HG02588 (cell line): ENCODE data around the gene ATP6V1G1.
"Not testable (repeated sequence)": the region's sequence is repeated elsewhere in the genome, so short reads cannot be mapped to it uniquely, and the experiment has no call there.

ENCODE experiments used
- ATAC-seq: cut with Tn5 transposase; IDR thresholded peaks from one replicate; pipeline ENCODE4 v1.9.1; 2021; ENCODE audit warnings: mild to moderate bottlenecking, moderate library complexity; ENCODE audit not compliant: unreplicated experiment

ATP6V1G1 gene, protein sequence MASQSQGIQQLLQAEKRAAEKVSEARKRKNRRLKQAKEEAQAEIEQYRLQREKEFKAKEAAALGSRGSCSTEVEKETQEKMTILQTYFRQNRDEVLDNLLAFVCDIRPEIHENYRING

DNA sequence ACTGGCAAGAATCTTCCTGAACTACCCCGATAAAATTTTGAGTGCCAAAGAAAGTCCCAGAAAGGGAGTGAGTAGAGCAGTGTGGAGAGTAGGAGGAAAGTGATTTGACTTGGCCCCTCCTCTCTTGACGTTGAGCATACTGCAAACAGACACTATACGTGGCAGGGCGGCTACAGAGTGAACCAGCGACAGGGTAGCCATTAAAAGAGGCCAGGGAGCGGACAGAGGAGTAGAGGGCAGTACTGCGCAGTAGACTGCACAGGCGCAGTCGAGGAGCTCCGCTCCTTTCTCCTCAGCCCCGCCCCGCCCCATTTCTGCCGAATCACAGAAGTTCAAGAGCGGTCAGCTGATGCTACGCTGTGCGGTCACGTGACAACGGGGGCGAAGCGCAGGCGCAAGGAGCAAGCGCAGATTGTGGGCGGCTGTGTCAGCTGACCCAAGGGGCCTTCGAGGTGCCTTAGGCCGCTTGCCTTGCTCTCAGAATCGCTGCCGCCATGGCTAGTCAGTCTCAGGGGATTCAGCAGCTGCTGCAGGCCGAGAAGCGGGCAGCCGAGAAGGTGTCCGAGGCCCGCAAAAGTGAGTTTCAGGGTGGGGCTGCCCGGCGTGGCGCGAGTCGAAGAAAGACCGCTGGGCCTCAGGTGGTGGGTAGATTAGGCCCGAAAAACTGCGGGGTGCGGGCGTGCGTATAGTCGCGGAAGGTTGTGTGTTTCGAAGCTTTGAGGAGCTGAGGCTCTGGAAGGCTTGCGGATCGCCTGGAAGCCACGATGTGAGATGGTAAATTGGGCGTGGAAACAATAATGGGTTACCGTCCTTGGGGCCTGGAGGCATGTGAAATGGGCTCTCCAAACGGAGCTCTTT lies at the start of gene ATP6V1G1:
Gene ATP6V1G1 (plus strand): TSS at position 425 of the 858 bp plus-strand sequence. CDS start 70 bp downstream, at position 495.
- peak; percentile 94 for ATAC-seq

DNA sequence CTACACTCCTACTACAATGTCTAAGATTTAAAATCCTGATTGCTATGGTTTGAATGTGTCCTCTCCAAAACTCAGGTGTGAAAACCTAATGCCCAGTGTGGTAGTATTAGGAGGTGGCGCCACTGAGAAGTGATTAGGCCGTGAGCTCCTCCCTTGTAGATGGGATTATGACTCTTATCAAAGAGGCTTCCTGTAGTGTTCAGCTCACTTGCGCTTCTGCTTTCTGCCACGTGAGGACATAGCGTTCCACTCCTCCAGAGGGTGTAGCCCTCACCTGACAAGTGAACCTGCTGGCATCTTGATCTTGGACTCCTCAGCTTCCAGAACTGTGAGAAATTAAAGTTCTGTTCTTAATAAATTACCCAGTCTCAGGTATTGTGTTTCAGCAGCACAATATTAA lies 49.3 kb upstream of the ATP6V1G1 start:
- no peak for ATAC-seq

DNA sequence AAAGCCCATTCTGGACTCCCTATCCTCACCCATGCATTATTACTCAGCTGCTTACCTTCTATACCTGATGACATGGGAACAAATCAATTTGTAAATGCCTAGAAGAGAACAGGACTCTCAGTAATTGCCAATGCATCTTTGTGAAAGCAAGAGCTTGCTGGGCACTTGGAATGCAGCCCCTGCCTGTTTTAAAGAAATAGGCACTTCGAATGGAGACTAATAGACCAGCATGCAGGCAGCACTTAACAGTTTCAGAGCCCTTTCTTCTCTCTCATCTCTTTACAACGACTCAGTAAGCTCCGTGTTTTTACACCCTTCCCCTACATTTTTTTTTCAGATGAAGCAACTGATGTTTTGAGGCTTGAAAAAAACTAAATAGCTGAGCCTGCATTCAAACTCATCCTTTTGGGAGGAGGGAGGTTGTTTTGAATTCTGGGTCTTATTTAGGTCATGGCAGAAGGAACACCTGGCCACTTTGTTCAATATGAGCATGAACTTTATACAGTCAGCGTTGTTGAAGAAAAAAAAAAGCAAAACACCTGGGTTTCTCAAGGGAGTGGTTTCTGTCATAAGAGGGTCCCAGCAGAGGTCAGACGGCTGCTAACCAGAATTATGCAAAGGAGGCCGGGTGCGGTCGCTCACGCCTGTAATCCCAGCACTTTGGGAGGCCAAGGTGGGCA lies 47.7 kb upstream of the ATP6V1G1 start:
- ATAC-seq = no peak

DNA sequence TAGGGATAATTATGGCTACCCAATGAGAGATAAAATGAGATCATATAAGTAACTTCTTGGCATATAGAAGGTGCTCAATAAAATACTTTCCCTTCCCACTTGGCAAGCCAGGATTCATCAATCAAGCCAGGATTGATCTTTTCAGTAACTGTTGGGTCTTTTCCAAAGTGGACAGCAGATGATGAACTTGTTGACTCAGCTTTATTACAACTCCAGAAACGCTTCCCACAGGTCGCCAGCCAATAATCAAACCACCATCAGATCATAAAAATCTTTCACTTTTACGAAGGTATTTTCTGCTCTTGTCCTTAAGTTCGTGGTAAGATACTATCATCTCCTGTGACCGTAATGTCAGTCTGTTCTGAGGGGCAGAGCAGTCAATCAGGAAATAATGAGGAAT lies 42.5 kb upstream of the ATP6V1G1 start:
- ATAC-seq = no peak

DNA sequence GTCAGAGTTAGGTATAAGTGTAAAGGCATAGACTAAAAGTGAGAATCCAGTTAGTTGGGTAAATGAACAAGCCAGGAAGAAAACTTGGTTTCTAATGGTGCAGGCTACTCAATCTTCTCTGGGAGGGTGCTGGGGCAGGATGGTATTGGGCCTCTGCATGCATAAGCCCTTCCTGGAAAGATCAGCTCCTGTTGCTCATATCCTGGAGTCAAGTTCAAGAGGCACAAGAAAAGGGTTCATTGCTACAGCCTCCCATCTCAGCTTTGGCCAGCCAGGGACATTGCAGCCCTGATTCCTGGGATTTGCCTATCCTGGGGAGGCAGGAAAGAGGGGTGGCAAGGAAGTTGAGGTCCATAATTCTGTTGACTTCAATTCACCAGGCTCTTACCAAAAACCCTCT lies 40.7 kb upstream of the ATP6V1G1 start:
- ATAC-seq = no peak

DNA sequence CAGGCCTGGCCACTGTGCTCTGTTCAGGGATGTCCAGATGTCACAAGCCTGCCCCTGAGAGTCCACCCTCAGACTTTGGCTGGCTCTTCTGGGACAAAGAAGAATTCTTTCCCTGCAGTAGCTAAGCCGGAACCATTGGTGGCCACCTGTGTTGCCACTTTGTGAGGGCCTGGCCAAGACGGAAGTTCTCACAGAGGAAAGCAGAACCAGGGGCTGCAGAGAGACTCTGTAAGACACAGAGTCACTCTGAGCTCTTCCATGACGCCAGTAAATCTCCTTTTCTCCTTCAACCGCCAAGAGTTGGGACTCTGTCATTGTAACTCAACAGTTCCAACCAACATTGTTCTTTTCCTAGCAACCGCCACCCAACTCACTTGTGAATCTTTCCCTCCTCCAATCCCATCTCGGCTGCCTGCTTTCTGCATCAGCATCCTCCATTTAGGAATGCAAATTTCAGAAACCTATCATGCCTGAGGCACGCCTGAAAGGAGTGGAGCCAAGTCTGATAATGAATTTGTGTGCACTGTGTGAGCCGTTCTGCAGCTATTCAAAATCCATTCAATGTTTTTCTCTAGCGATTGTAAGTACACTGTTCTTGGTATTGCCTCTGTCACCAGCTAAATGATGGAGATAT lies 37.8 kb upstream of the ATP6V1G1 start:
- no peak for ATAC-seq

DNA sequence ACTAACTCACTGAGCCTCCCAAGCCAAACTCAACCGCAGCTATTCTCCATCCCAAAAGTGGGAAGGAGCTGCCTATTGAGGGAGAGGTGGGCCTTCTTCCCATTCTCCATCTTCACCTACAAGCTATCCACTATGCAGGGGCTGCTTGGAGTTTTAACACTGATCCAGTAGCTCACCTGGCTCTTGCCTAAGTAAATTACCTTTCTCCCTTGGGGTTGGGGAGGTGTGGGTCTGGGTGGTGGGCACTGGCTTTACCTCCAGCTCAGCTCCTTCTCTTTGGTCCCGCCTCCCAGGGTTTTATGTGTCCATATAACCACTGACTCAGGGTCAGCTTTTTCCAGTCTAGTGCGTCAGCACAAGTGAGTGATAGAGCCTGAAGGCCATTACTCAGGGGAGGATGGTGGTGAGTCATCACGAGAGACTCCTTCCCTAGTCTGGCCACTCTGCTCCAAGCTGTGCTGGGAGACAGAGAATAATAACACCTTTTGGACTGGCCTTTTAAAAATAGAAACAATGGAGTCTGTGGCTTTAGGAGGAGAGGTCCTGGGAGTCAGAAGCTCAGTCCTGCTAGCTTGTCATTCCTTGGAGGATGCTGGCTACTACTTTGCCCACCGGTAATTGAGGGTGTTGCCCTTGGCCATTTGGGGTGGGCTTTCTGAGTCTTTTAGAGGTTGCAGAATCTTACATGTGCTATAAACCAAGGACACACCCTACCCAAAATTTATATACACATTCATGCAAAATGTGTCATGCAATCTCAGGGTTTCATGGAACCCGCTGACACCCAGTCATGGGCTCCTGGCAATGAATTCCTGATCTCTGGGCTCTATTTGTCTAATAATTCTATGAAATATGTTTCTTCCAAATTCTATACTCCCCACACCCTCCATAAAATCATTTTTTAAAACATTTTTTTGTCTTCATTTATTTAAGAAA lies 35.6 kb upstream of the ATP6V1G1 start:
- no peak for ATAC-seq

DNA sequence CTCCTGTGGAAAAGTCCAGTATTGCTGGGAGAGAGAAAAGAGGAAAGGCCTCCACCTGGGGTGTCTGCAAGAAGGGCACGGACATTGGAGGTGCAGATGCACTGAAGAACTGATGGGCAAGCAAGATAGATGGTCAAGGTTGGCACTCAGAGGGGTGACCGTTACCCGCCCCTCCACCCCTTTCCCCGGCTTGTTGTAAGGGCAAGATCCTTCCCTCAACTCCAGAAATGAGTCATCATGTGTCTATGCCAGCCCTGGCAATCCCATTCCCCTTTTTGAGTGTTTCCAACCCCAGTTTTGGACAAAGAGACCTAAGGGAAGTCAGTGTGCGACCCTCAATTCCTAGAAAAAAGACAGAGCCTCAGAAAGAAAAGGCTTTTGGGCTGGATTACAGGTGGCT lies 34.9 kb upstream of the ATP6V1G1 start:
- no peak for ATAC-seq

DNA sequence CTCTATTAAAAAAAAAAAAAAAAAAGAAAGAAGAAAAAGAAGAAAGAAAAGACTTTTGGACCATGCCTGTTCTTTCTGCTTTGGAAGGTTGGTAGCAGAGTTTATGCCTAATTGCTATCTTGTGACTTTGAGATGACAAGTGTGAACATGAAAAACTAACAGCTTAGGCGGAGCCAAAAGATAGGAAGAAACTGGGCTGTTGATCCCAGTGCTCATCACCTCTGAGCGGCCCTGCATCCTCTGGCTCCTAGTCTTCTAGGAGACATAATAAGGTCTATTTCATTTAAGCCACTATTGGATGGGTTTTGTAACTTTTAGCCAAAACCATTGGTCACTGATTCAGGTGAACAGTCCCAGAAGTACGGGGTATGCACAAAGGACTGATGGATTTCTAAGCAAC lies 34.4 kb upstream of the ATP6V1G1 start:
- ATAC-seq = no peak

DNA sequence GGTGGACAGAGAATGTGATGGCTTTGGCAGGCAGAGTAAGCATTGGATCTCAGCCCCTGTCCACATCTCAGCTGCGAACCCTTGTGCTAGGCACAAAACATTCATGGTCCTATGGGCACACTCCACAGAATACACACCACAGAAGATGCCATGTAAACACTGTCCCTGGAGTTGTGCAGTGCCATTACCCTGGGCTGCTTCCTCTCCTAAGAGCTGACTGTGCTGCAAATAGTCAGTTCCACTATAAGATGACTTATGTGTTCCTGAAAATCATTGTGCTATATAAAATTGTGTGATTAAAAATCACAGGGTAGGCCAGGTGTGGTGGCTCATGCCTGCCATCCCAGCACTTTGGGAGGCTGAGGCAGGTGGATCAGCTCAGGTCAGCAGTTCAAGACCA lies 31.9 kb upstream of the ATP6V1G1 start:
- ATAC-seq = no peak

DNA sequence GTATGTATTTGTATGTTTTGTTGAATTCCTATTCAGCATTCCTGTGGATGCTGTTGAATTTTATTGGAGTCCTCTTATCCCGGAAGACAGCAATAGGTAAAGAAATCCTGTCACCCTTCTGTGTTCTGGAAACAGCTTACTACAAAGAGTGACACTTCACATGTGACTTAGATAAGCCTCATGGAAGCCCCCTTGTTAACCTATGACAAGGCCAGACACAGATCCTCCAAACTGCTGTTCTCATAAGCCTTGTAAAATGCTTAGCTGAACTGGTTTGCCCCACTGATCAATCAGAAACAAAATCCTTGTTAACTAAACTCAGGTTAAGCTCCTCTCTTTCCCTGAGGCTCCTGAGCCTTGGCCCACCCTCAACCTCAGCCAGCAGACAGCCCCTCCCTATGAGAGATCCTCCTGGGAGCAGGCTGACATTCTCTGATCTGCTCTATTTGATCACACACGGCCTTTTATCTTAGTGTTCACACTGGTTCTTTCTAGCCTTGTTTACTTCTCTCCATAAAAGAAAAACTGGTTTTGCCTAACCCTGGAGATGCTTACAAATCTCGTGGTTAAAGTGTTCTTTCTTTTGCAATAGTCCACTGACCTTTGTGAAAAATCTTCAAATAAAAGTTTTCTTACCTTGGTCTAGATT lies 29.4 kb upstream of the ATP6V1G1 start:
- ATAC-seq = no peak

DNA sequence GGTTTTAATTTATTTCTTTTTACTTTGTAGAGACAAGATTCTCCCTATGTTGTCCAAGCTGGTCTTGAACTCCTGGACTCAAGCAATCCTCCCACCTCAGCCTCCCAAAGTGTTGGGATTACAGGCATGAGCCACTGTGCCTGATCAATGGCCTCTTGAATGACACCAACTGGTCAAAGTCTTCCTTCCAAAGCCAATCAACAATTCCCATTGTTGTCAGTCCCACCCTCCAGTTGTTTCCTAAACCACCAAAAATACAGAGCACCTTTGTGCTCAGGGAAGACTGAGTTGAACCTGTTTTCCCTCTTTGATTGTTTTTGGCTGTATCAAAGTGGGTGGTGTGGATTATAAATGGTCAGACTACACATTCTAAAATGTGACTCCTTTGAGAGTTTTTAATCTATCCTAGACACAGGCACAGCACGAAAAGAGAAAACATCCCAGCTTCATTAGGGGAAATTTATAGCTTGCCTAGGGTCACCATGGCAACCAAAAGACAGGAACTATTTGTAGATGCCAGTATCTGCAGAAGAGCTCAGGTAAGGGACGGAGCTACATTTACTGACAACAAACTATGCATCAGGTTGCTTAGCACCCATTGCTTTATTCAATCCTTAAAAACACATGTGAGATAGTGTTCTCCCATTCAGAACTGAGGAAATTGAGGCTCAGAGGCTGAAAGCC lies 27.6 kb upstream of the ATP6V1G1 start:
- no peak for ATAC-seq

DNA sequence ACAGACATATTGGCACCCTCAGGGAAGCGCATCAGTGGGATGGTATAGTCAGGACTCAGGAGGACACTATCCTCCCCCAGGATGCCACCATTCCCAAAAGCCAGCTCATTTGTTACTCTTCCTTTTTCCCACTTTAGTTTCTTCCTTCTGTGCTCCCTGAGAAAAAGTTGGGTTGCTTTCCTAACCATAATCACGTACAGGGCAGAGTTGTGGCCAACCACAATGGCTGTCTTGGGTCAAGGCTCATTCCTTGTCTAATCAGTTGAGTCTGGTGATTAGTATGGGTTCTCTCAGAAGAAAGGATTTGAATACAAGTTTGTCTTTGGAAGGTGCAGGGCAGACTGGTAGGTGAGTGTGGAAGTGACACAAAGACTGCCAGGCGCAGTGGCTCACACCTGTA lies 26.6 kb upstream of the ATP6V1G1 start:
- no peak for ATAC-seq

DNA sequence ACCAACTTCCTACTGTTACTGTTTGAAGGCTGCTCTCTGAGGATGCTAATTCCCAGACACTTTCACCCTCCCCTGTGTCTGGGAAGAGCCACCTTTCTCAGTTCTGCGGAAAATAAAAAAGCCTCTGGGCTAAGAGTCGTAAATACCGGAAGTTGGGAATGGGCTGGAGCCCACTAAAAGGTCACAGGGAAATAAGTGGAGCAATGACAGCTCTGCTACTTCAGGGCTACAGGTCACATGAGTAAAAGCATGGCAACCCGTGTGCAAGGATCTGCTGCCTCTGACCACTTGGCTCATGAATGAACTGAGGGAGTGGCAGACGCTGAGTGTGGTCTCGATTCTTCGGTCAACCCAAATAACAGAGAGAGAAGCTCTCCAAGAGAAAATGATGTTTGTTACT lies 25.8 kb upstream of the ATP6V1G1 start:
- no peak for ATAC-seq

DNA sequence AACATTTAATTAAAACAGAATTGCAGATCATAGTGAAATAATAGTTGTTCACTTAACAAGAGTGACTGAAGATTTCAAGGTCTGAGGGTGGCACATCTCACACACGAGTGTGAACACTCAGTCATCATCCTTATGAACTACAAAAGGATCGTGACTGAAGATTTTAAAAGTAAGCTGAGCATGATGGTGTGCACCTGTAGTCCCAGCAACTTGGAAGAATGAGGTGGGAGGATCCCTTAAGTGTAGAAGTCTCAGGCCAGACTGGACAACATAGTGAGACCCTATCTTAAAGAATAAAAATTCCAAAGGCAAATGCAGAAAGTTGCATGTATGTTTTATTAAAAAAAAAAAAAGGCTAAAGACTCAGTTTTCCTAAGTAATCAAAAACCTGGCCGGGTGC lies 22.4 kb upstream of the ATP6V1G1 start:
- ATAC-seq = no peak

DNA sequence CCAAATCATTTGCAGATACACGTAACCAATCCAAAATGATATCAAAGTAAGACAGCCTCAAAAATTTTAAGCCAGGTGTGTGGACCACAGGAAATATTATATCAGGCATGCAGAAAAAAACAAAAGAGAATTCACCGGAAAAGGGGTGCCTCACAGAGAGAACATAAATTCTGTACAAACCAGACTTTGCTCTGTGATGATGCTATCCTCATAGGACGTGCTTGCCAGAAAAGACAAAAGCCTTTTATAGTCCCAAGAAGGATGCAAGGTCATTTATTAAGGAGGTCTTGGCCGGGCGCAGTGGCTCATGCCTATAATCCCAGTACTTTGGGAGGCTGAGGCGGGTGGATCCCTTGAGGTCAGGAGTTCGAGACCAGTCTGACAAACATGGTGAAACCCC lies 16.8 kb upstream of the ATP6V1G1 start:
- no peak for ATAC-seq

DNA sequence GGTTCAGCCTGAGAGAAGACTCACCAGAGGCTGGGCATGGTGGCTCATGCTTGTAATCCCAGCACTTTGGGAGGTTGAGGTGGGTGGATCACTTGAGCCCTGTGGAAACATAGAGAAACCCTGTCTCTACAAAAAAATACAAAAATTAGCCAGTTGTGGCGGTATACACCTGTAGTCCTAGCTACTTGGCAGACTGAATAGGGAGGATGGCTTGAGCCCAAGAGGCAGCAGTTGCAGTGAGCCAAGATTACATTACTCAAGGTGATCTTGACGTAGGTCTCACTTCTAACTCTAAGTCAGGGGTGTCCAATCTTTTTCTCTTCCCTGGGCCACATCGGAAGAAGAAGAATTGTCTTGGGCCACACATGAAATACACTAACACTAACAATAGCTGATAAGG lies 16.2 kb upstream of the ATP6V1G1 start:
- no peak for ATAC-seq

DNA sequence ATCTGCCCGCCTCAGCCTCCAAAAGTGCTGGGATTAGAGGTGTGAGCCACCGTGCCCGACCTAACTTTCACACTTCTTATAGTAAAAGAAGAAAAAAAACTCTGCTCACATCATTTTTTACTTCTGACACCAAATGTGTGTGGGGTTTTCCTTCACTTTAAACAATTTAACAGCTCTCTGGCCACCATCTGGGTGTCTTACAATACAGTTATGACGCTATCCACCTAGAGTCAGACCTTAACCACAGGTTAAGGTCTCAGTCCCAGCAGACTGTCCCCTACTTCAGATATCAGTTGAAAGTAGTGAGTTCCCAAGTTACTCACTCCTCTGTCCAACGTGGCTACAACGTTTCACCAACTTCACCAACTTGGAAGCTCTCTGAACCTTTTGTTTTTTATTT lies 15.4 kb upstream of the ATP6V1G1 start:
- ATAC-seq = no peak

DNA sequence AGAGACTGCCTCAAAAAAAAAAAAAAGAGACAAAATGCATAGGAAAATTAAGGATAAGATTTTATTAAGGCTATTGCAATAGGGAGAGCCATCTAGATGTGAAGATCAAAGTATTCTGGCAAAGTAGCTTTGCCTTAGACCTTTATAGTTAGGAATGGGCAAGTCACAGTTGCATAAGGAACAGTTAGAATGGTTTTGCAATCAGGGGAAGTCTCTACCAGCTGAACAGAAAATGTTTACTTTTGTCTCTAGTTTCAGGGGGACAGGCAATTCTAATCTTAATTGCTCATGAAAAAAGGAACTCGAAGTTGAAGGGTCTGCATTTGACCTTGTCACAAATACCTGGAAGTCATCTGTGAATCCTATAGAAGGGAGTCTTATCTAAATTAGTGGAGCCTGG lies 13.1 kb upstream of the ATP6V1G1 start:
- no peak for ATAC-seq

DNA sequence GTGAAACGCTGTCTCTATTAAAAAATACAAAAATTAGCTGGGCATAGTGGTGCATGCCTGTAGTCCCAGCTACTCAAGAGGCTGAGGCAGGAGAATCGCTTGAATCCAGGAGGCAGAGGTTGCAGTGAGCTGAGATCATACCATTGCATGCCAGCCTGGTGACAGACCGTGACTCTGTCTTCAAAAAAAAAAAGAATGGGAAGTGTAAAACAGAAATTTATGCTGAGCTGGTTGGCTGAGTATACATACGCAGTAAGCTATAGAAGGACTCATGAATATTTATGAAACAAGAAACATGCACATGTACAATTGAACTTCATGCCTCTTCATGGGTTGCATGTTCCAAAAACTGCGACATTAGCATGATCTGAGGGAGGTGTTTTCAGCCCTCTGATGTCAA lies 10.8 kb upstream of the ATP6V1G1 start:
- ATAC-seq = not testable (repeated sequence)
